Measurements from ENCODE around the gene KPNA6.

- TF ChIP-seq POLR2A (IDR thresholded peaks at IDR 0.05) (no peak), POLR2AphosphoS5 (IDR thresholded peaks at IDR 0.05) (no peak)
Observed at GRCh38 chr1:32208891-32209328, 101.1 kb downstream of the KPNA6 start, which contains the start of gene DCDC2B.

All from prostate gland (tissue), 1 donor.